ENCODE data around the gene C1orf185.

- TF ChIP-seq, protein P1, sequence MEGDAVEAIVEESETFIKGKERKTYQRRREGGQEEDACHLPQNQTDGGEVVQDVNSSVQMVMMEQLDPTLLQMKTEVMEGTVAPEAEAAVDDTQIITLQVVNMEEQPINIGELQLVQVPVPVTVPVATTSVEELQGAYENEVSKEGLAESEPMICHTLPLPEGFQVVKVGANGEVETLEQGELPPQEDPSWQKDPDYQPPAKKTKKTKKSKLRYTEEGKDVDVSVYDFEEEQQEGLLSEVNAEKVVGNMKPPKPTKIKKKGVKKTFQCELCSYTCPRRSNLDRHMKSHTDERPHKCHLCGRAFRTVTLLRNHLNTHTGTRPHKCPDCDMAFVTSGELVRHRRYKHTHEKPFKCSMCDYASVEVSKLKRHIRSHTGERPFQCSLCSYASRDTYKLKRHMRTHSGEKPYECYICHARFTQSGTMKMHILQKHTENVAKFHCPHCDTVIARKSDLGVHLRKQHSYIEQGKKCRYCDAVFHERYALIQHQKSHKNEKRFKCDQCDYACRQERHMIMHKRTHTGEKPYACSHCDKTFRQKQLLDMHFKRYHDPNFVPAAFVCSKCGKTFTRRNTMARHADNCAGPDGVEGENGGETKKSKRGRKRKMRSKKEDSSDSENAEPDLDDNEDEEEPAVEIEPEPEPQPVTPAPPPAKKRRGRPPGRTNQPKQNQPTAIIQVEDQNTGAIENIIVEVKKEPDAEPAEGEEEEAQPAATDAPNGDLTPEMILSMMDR (IDR thresholded peaks at IDR 0.05; ENCODE audit: insufficient read depth, low read length) = no peak
- TF ChIP-seq, protein P2, sequence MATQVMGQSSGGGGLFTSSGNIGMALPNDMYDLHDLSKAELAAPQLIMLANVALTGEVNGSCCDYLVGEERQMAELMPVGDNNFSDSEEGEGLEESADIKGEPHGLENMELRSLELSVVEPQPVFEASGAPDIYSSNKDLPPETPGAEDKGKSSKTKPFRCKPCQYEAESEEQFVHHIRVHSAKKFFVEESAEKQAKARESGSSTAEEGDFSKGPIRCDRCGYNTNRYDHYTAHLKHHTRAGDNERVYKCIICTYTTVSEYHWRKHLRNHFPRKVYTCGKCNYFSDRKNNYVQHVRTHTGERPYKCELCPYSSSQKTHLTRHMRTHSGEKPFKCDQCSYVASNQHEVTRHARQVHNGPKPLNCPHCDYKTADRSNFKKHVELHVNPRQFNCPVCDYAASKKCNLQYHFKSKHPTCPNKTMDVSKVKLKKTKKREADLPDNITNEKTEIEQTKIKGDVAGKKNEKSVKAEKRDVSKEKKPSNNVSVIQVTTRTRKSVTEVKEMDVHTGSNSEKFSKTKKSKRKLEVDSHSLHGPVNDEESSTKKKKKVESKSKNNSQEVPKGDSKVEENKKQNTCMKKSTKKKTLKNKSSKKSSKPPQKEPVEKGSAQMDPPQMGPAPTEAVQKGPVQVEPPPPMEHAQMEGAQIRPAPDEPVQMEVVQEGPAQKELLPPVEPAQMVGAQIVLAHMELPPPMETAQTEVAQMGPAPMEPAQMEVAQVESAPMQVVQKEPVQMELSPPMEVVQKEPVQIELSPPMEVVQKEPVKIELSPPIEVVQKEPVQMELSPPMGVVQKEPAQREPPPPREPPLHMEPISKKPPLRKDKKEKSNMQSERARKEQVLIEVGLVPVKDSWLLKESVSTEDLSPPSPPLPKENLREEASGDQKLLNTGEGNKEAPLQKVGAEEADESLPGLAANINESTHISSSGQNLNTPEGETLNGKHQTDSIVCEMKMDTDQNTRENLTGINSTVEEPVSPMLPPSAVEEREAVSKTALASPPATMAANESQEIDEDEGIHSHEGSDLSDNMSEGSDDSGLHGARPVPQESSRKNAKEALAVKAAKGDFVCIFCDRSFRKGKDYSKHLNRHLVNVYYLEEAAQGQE (IDR thresholded peaks at IDR 0.05; ENCODE audit: insufficient replicate concordance, low read depth) = no peak
- TF ChIP-seq POLR2AphosphoS5 (IDR thresholded peaks at IDR 0.05; ENCODE audit: low read depth) = no peak
- no peak for TF ChIP-seq GABPA (IDR thresholded peaks at IDR 0.05; ENCODE audit: low read depth)
- no peak for TF ChIP-seq SPI1 (IDR thresholded peaks at IDR 0.05; ENCODE audit: borderline replicate concordance, low read depth)
Observed at GRCh38 chr1:51088474-51088873, 13.6 kb upstream of the C1orf185 start.

Measured in HL-60 (cell line).